Skeletal muscle satellite cell (primary cell): ENCODE data around the gene CHST11.
"Not testable (repeated sequence)": the region's sequence is repeated elsewhere in the genome, so short reads cannot be mapped to it uniquely, and the experiment has no call there.

Experiments
- H3K27me3 ChIP-seq: 2 replicates; pipeline ENCODE4 v1.7.0; 2013; ENCODE audit warnings: low read length; ENCODE audit not compliant: control insufficient read depth, insufficient read depth
- H3K36me3 ChIP-seq: 2 replicates; pipeline ENCODE4 v1.7.0; 2013; ENCODE audit warnings: mild to moderate bottlenecking, control low read depth, low read length; ENCODE audit not compliant: insufficient read depth
- H3K4me1 ChIP-seq: 2 replicates; pipeline ENCODE4 v1.7.0; 2013; ENCODE audit warnings: low read length; ENCODE audit not compliant: control insufficient read depth, insufficient read depth
- H3K4me2 ChIP-seq: 2 replicates; pipeline ENCODE4 v1.7.0; 2013; ENCODE audit warnings: mild to moderate bottlenecking, low read length
- H3K4me3 ChIP-seq: 2 replicates; pipeline ENCODE4 v1.7.0; 2013; ENCODE audit warnings: low read length
- H3K9ac ChIP-seq: 2 replicates; pipeline ENCODE4 v1.7.0; 2013; ENCODE audit warnings: mild to moderate bottlenecking, low read depth, low read length, moderate library complexity
- H3K9me3 ChIP-seq: replicated peaks from 2 replicates; pipeline ENCODE4 v1.7.0; 2013; ENCODE audit warnings: mild to moderate bottlenecking, control low read depth, low read length

The CHST11 gene

GRCh38 chr12:104524034-104524832, 67.5 kb downstream of the CHST11 start:
- no peaks in the 10 kb centered on the region for H3K9me3 ChIP-seq

DNA sequence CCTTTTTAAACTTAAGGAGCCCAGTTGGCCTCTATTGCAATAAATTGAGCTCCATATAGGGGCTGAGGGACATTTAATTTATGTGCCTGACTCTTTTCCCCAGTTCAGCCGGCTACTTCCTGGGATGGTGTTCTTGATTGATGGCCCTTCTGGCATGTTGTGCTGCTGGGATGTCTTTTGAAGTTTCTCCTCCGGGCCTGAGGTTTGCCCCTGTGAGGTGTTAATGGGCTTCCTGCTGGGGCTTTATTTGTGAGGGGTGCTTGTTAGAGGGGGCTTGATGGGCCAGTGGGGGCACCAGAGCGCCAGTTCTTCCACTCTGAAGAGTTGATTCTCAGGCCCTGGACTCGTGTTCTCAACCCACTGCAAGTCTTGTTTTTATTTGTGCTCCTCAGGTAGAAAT, 69.6 kb downstream of the CHST11 start:
- H3K9me3 ChIP-seq = no peaks in the 10 kb centered on the region
- no peak overlapping the region for H3K9ac ChIP-seq
- peaks cover 7% of the 10 kb centered on the region for H3K4me1 ChIP-seq
- H3K4me3 ChIP-seq = no peak overlapping the region
- H3K4me2 ChIP-seq = no peak overlapping the region
- no peaks in the 10 kb centered on the region for H3K27me3 ChIP-seq
- H3K36me3 ChIP-seq = no peaks in the 10 kb centered on the region

More at GRCh38 chr12:104524034-104524832, 67.5 kb downstream of the CHST11 start:
- Histone ChIP-seq H3K27me3 (no peaks in the 10 kb centered on the region), H3K9ac (peak overlapping the region; percentile 2), H3K4me3 (no peak overlapping the region), H3K36me3 (no peaks in the 10 kb centered on the region), H3K4me2 (no peak overlapping the region), H3K4me1 (peaks cover 7% of the 10 kb centered on the region)

DNA sequence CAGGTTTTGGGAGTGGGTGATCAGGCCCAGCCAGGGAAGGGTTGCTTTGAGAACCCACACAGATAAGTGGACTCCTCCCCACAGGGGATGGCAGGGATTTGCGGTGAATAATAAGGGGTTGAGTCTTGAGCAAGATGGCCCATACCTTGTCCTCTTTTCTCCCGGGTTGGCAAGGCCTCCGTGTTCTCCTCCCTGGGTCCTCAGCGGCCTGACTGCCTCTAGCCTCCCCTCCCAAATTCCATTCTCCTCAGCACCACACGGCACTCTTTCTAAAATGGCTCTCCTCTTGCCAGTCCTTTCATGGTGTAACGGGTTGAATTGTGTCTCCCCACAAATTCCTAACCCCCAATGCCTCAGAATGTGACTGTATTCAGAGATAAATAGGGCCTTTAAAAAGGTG, 70.0 kb downstream of the CHST11 start:
- peaks cover 7% of the 10 kb centered on the region for H3K4me1 ChIP-seq
- H3K27me3 ChIP-seq = no peaks in the 10 kb centered on the region

DNA sequence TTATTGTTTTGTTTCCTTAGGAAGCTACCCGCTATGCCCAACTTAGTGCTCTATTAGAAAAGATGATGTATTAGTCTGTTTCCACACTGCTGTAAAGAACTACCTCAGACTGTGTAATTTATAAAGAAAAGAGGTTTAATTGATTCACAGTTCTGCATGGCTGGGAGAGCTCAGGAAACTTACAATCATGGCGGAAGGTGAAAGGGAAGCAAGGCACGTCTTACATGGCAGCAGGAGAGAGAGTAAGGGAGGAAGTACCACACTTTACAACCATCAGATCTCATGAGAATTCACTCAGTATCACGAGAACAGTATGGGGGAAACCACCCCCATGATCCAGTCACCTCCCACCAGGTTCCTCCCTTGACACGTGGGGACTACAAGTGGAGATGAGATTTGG, 70.9 kb downstream of the CHST11 start:
- not testable (repeated sequence) for H3K4me3 ChIP-seq, H3K4me1 ChIP-seq, H3K9ac ChIP-seq, H3K9me3 ChIP-seq, H3K27me3 ChIP-seq, H3K36me3 ChIP-seq, H3K4me2 ChIP-seq

More for the DNA sequence above, 70.0 kb downstream of the CHST11 start:
- H3K4me3 ChIP-seq = no peak overlapping the region
- H3K36me3 ChIP-seq = no peaks in the 10 kb centered on the region
- no peak overlapping the region for H3K9ac ChIP-seq
- no peak overlapping the region for H3K4me2 ChIP-seq
- no peaks in the 10 kb centered on the region for H3K9me3 ChIP-seq

- Histone ChIP-seq H3K4me3 (no peak overlapping the region), H3K9me3 (no peaks in the 10 kb centered on the region), H3K9ac (no peak overlapping the region), H3K4me1 (no peaks in the 10 kb centered on the region), H3K4me2 (no peak overlapping the region), H3K27me3 (no peaks in the 10 kb centered on the region), H3K36me3 (no peaks in the 10 kb centered on the region)
Measured at GRCh38 chr12:104529130-104529874, 72.6 kb downstream of the CHST11 start.

DNA sequence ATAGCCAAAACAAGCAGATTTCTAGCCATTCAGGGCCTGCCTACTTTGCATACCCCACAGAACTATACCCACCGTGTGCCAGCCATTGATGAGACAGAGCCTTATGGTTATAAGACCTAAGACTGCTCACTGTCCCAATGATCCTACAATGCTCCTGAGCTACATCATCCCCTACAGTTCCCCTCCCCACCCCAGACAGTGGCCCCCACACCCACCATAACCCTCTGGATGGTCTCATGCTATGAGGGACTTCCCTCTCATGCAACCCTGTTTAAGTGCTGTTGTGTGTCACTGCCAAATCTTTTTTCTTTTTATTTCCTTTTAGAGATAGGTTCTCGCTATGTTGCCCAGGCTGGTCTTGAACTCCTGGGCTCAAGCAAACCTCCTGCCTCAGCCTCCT, 75.9 kb downstream of the CHST11 start:
- H3K9ac ChIP-seq = no peak overlapping the region
- H3K36me3 ChIP-seq = no peaks in the 10 kb centered on the region
- no peak overlapping the region for H3K4me2 ChIP-seq
- no peaks in the 10 kb centered on the region for H3K27me3 ChIP-seq
- no peaks in the 10 kb centered on the region for H3K4me1 ChIP-seq
- no peaks in the 10 kb centered on the region for H3K9me3 ChIP-seq
- H3K4me3 ChIP-seq = no peak overlapping the region

DNA sequence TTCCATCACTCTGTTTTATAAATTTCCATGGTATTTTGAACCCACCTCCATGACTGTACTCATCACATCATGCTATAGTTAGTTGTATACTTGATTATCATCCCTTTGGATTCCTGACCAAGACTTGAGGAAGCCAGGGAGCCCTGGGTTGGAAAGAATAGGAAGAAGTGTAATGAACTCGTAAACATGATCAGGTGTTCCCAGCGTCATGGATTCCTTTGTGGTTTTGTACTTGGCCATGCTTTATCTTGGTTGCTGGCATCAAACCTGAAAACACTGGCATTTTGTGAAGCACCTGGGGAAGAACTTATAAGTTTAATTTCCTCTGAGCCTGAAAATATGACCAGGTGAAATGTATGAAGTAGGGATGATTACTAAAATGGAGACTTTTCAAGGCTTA, 76.4 kb downstream of the CHST11 start:
- Histone ChIP-seq H3K9me3 (no peaks in the 10 kb centered on the region), H3K4me3 (no peak overlapping the region), H3K4me2 (no peak overlapping the region), H3K27me3 (no peaks in the 10 kb centered on the region), H3K9ac (no peak overlapping the region), H3K4me1 (no peaks in the 10 kb centered on the region), H3K36me3 (no peaks in the 10 kb centered on the region)

DNA sequence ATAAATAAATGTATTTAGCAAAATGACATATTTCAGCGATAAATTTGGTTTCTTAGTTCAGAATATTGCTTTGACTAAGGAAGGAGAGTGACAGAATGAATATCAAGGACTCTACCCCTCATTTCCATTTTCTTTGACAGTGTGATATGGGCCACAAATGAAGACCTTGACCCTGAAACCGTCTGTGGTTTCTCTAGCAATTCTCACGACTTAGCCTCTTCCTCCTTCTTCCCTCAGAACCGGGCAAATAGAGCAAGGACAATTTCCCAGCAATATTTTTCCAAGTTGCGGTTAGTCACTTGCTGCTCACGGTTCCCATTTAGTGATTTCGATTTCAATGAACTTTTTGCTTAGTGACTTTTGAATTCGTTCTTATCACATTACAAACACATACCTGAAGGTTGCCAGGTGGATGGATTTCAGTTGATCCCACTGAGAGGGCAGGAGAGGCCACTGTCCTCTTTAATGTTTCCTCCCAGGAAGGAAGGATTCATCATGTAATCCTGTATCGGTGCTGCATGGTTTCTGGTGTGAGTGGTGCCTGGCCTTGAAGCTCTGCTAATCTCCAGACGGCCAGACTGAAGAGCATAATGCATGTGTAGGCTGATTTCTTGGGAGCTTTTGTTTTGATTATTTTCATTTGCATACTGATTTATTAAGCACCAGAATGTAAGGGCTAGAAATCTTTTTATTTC, 77.6 kb downstream of the CHST11 start:
- Histone ChIP-seq H3K9ac (no peak overlapping the region), H3K9me3 (no peaks in the 10 kb centered on the region), H3K4me1 (no peaks in the 10 kb centered on the region), H3K4me2 (no peak overlapping the region), H3K36me3 (no peaks in the 10 kb centered on the region), H3K4me3 (no peak overlapping the region), H3K27me3 (no peaks in the 10 kb centered on the region)

- Histone ChIP-seq H3K4me1 (no peaks in the 10 kb centered on the region), H3K4me3 (no peak overlapping the region), H3K9ac (no peak overlapping the region), H3K27me3 (no peaks in the 10 kb centered on the region), H3K4me2 (no peak overlapping the region), H3K36me3 (no peaks in the 10 kb centered on the region), H3K9me3 (no peaks in the 10 kb centered on the region)
Measured at GRCh38 chr12:104534857-104535248, 78.1 kb downstream of the CHST11 start.

GRCh38 chr12:104535369-104535768, 78.6 kb downstream of the CHST11 start:
- H3K9me3 ChIP-seq = no peaks in the 10 kb centered on the region
- H3K4me3 ChIP-seq = no peak overlapping the region
- no peaks in the 10 kb centered on the region for H3K4me1 ChIP-seq
- no peak overlapping the region for H3K9ac ChIP-seq
- no peaks in the 10 kb centered on the region for H3K27me3 ChIP-seq
- no peaks in the 10 kb centered on the region for H3K36me3 ChIP-seq
- no peak overlapping the region for H3K4me2 ChIP-seq

GRCh38 chr12:104536841-104537240, 80.1 kb downstream of the CHST11 start:
- Histone ChIP-seq H3K4me1 (peaks cover 8% of the 10 kb centered on the region), H3K9me3 (no peaks in the 10 kb centered on the region)

More at GRCh38 chr12:104536841-104537240, 80.1 kb downstream of the CHST11 start:
- Histone ChIP-seq H3K9ac (no peak overlapping the region), H3K4me2 (no peak overlapping the region), H3K36me3 (no peaks in the 10 kb centered on the region), H3K27me3 (no peaks in the 10 kb centered on the region), H3K4me3 (no peak overlapping the region)
